ENCODE results near the gene SIAH2. TPM values are rescaled to one million over a fixed set of nuclear protein-coding genes. Genes with fewer than 3 reads are reported as not detected.
A peak's percentile ranks its signal among the peaks of the same experiment; 100 is the strongest.

SIAH2 gene
- total and polyA plus RNA-seq, 9 of the 15 experiments (the other 6 are each of a cell fraction or from before 2014, with no cell fraction given), result 4.8 to 39.0 (median 29.9) TPM

DNA sequence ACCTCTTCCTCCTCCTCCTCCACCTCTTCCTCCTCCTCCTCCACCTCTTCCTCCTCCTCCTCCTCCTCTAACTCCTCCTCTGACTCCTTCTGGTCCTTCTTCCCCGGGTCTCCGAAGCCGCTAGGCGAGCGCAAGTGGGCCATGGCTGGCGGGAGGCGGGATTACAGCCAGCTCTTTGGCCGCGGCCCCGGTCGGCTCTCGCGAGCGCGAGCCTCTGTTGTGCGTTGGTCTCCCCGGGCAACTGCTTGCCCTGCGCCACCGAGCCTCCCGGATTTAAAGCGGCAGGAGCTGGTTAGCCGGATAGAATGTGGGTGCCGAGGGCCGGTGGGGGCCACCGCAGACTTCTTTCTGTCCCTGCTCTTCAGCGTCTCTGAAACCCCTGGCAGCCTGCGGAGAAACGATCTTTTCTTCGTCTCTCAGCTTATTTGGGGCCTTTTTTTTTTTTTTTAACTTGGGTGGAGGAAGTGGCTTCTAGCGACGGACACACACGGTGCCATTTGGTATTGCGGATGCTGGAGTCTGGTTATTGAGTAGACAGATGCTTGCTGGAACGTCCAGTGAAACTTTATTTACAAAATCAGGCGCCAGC is 59.1 kb downstream of the SIAH2 start, which contains the start of gene ERICH6 (continued):
- TF ChIP-seq CCAR2 (IDR thresholded peaks at IDR 0.05; ENCODE audit: low read depth, low read length) (no peak), KDM5B (IDR thresholded peaks at IDR 0.05; ENCODE audit: insufficient replicate concordance, low read depth, low read length) (no peak), NFRKB (IDR thresholded peaks at IDR 0.05; ENCODE audit: low read depth) (no peak), ZNF324 (CRISPR knock-in tag; IDR thresholded peaks at IDR 0.05) (no peak), CBX5 (IDR thresholded peaks at IDR 0.05; ENCODE audit: borderline replicate concordance, low read depth) (no peak), WHSC1 (IDR thresholded peaks at IDR 0.05; ENCODE audit: low read length) (no peak), IFI16 (CRISPR knock-in tag; IDR thresholded peaks at IDR 0.05) (no peak), ZC3H11A (IDR thresholded peaks at IDR 0.05; ENCODE audit: low read depth, low read length) (no peak), TAF15 (IDR thresholded peaks at IDR 0.05; ENCODE audit: low read depth, low read length) (no peak), CEBPB (tag; IDR thresholded peaks at IDR 0.05) (no peak), MTF1 (CRISPR knock-in tag; IDR thresholded peaks at IDR 0.05; ENCODE audit: borderline replicate concordance) (no peak), MAFF (IDR thresholded peaks at IDR 0.05; ENCODE audit: low read length) (no peak; the same call in 1 of the 2 replicates), ELK3 (CRISPR knock-in tag; IDR thresholded peaks at IDR 0.05) (no peak), ZBTB2 (IDR thresholded peaks at IDR 0.05) (no peak), MAX (CRISPR knock-in tag; IDR thresholded peaks at IDR 0.05) (peak; percentile 55; the same call in 1 of the 2 replicates), BMI1 (IDR thresholded peaks at IDR 0.05; ENCODE audit: low read length) (peak; percentile 50), ZNF584 (CRISPR knock-in tag; IDR thresholded peaks at IDR 0.05; ENCODE audit: low read depth) (no peak), HDGF (IDR thresholded peaks at IDR 0.05) (no peak), NCOA1 (IDR thresholded peaks at IDR 0.05; ENCODE audit: low read depth) (no peak), SMC3 (conservative IDR thresholded peaks at IDR 0.05; ENCODE audit: insufficient read depth, low read depth, low read length) (no peak), CREB1 (IDR thresholded peaks at IDR 0.05) (no peak), CREB1 (CRISPR knock-in tag; IDR thresholded peaks at IDR 0.05) (no peak), SPI1 (IDR thresholded peaks at IDR 0.05; ENCODE audit: borderline replicate concordance, low read depth, low read length) (0 out of 2 replicates have a peak, but pooled peaks have one; percentile 14), NFIC (IDR thresholded peaks at IDR 0.05) (peak; percentile 50; the same call in 1 of the 2 replicates), ZNF644 (tag; IDR thresholded peaks at IDR 0.05; ENCODE audit: low read depth) (no peak)
- TF ChIP-seq, protein P1, sequence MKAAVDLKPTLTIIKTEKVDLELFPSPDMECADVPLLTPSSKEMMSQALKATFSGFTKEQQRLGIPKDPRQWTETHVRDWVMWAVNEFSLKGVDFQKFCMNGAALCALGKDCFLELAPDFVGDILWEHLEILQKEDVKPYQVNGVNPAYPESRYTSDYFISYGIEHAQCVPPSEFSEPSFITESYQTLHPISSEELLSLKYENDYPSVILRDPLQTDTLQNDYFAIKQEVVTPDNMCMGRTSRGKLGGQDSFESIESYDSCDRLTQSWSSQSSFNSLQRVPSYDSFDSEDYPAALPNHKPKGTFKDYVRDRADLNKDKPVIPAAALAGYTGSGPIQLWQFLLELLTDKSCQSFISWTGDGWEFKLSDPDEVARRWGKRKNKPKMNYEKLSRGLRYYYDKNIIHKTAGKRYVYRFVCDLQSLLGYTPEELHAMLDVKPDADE (conservative IDR thresholded peaks at IDR 0.05; ENCODE audit: control insufficient read depth, low read depth, low read length), result no peak
- TF ChIP-seq, protein P2, sequence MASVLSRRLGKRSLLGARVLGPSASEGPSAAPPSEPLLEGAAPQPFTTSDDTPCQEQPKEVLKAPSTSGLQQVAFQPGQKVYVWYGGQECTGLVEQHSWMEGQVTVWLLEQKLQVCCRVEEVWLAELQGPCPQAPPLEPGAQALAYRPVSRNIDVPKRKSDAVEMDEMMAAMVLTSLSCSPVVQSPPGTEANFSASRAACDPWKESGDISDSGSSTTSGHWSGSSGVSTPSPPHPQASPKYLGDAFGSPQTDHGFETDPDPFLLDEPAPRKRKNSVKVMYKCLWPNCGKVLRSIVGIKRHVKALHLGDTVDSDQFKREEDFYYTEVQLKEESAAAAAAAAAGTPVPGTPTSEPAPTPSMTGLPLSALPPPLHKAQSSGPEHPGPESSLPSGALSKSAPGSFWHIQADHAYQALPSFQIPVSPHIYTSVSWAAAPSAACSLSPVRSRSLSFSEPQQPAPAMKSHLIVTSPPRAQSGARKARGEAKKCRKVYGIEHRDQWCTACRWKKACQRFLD (CRISPR knock-in tag; IDR thresholded peaks at IDR 0.05), result no peak
